A549 (cell line): ENCODE measurements around the gene TSPAN18. TPM values are rescaled to one million over a fixed set of nuclear protein-coding genes. Genes with fewer than 3 reads are reported as not detected.

Experiments used
- ATAC-seq, 2 experiments: fragments of 200-7000 bp in 1 of 2; fragments of >200 bp in 1 of 2; cut with Nextera tagmentation in 1 of 2; cut with Tn5 transposase in 1 of 2; 3 replicates each; pipeline versions ENCODE4 v1.8.0 to v1.9.1; 2018 to 2020; ENCODE audit warnings: mild to moderate bottlenecking in 1 of 2, moderate library complexity in 1 of 2
- CTCF ChIA-PET: fragments of 300-600 bp; sonication (Branson Sonifier 250); formaldehyde crosslinking; extraction: SDS; loops from one replicate; lab custom pipeline; 2021; ENCODE audit warnings: antibody characterized with exemption, inconsistent platforms; lab: Yijun Ruan, JAX
- POLR2A ChIA-PET: fragments of 350-600 bp; formaldehyde crosslinking; extraction: SDS; loops from one replicate; lab custom pipeline; 2021; ENCODE audit warnings: antibody characterized with exemption, inconsistent platforms; lab: Yijun Ruan, JAX
- DNase-seq, 2 experiments: peaks; one replicate each; pipeline versions ENCODE4 v3.0.0 to v3.0.0-alpha.2; 2011 to 2016; ENCODE audit warnings: low read depth in 1 of 2, low spot score in 1 of 2
- FAIRE-seq: peaks from 2 replicates; lab custom pipeline; 2011; peaks lifted over from hg19 to GRCh38; lab: Jason Lieb, UNC
- H3K27ac ChIP-seq, 2 experiments: fragments of >200 bp; sonication (Bioruptor Twin); formaldehyde crosslinking; 3 replicates each; pipeline ENCODE4 v1.5.1; 2016 to 2017
- H3K4me1 ChIP-seq: fragments of >200 bp; sonication (Bioruptor Twin); formaldehyde crosslinking; 3 replicates; pipeline ENCODE4 v1.6.1; 2016
- H3K4me2 ChIP-seq: fragments of >200 bp; sonication (Bioruptor Twin); formaldehyde crosslinking; 3 replicates; pipeline ENCODE4 v1.6.1; 2016
- H3K4me3 ChIP-seq: fragments of >200 bp; sonication (Bioruptor Twin); formaldehyde crosslinking; 3 replicates; pipeline ENCODE4 v1.5.1; 2016
- H3K9me3 ChIP-seq: fragments of >200 bp; sonication (Bioruptor Twin); formaldehyde crosslinking; 3 replicates; pipeline ENCODE4 v1.6.1; 2016
- CBX2 ChIP-seq: fragments of 200-600 bp; sonication (generic); IDR thresholded peaks from 2 replicates; pipeline ENCODE4 v1.6.1; 2016; ENCODE audit warnings: low read depth, mild to moderate bottlenecking, borderline replicate concordance
- CEBPB ChIP-seq, 2 experiments: fragments of >200 bp in 1 of 2; sonication (Bioruptor Twin) in 1 of 2; formaldehyde crosslinking in 1 of 2; IDR thresholded peaks; 2 replicates each; pipeline ENCODE4 v1.6.1; 2012 to 2016
- HDAC2 ChIP-seq: fragments of 200-600 bp; sonication (generic); IDR thresholded peaks from 2 replicates; pipeline ENCODE4 v1.6.1; 2016
- HOXA7 ChIP-seq: fragments of 250-450 bp; sonication (Bioruptor Pico); IDR thresholded peaks from 2 replicates; pipeline ENCODE4 v1.5.0; 2020; ENCODE audit warnings: mild to moderate bottlenecking, moderate library complexity
- HOXB13 ChIP-seq: fragments of 250-450 bp; sonication (Bioruptor Pico); IDR thresholded peaks from 2 replicates; pipeline ENCODE4 v1.5.0; 2020; ENCODE audit warnings: low read depth, mild to moderate bottlenecking, moderate library complexity
- HOXB5 ChIP-seq: fragments of 250-450 bp; sonication (Bioruptor Pico); IDR thresholded peaks from 2 replicates; pipeline ENCODE4 v1.5.0; 2020; ENCODE audit warnings: mild to moderate bottlenecking, moderate library complexity
- JUN ChIP-seq, 2 experiments: fragments of >200 bp; sonication (Bioruptor Twin); formaldehyde crosslinking; IDR thresholded peaks; 2 replicates in 1 of 2; 3 replicates in 1 of 2; pipeline ENCODE4 v1.6.1; 2016 to 2017
- JUNB ChIP-seq: fragments of >200 bp; sonication (Bioruptor Twin); formaldehyde crosslinking; IDR thresholded peaks from 2 replicates; pipeline ENCODE4 v1.6.1; 2016
- KDM1A ChIP-seq: fragments of 200-600 bp; sonication (generic); IDR thresholded peaks from 2 replicates; pipeline ENCODE4 v1.6.1; 2016; ENCODE audit warnings: low read depth, mild to moderate bottlenecking
- KDM5A ChIP-seq: fragments of 200-600 bp; sonication (generic); IDR thresholded peaks from 2 replicates; pipeline ENCODE4 v1.6.1; 2016; ENCODE audit warnings: antibody characterized with exemption, mild to moderate bottlenecking
- MAFK ChIP-seq: fragments of 450-650 bp; IDR thresholded peaks from 2 replicates; pipeline ENCODE4 v1.6.1; 2014; ENCODE audit not compliant: partially characterized antibody
- NFE2L2 ChIP-seq: fragments of 150-350 bp; conservative IDR thresholded peaks from 2 replicates; pipeline ENCODE4 v1.6.1; 2014; ENCODE audit warnings: low read length
- NR3C1 ChIP-seq: fragments of >200 bp; sonication (Bioruptor Twin); formaldehyde crosslinking; IDR thresholded peaks from 3 replicates; pipeline ENCODE4 v1.6.1; 2017
- PHF8 ChIP-seq: fragments of 200-600 bp; sonication (generic); IDR thresholded peaks from 2 replicates; pipeline ENCODE4 v1.6.1; 2016; ENCODE audit warnings: low read depth, mild to moderate bottlenecking, antibody characterized with exemption, moderate library complexity, borderline replicate concordance
- POLR2A ChIP-seq: IDR thresholded peaks from 2 replicates; pipeline ENCODE4 v1.6.1; 2012; ENCODE audit warnings: mild to moderate bottlenecking, low read length
- RAD21 ChIP-seq, 2 experiments: fragments of >200 bp in 1 of 2; sonication (Bioruptor Twin) in 1 of 2; formaldehyde crosslinking in 1 of 2; IDR thresholded peaks in 1 of 2; conservative IDR thresholded peaks in 1 of 2; 2 replicates in 1 of 2; 3 replicates in 1 of 2; pipeline ENCODE4 v1.6.1; 2012 to 2018; ENCODE audit warnings: inconsistent platforms in 1 of 2
- RARB ChIP-seq: fragments of 250-450 bp; sonication (Bioruptor Pico); IDR thresholded peaks from 2 replicates; pipeline ENCODE4 v1.8.0; 2021; ENCODE audit warnings: mild to moderate bottlenecking, moderate library complexity
- RCOR1 ChIP-seq: fragments of 150-350 bp; IDR thresholded peaks from 2 replicates; pipeline ENCODE4 v1.6.1; 2014; ENCODE audit warnings: antibody characterized with exemption, low read length, low read depth
- RNF2 ChIP-seq: fragments of 200-600 bp; sonication (generic); IDR thresholded peaks from 2 replicates; pipeline ENCODE4 v1.6.1; 2016; ENCODE audit warnings: low read depth, mild to moderate bottlenecking, antibody characterized with exemption, moderate library complexity, borderline replicate concordance
- SREBF2 ChIP-seq: fragments of 450-650 bp; IDR thresholded peaks from 2 replicates; pipeline ENCODE4 v1.6.1; 2014; ENCODE audit warnings: mild to moderate bottlenecking, moderate library complexity
- TFCP2L1 ChIP-seq: fragments of 250-450 bp; sonication (Bioruptor Pico); IDR thresholded peaks from 2 replicates; pipeline ENCODE4 v1.5.0; 2021; ENCODE audit warnings: mild to moderate bottlenecking
- TP53 ChIP-seq: fragments of 250-450 bp; sonication (Bioruptor Pico); IDR thresholded peaks from 2 replicates; pipeline ENCODE4 v1.5.0; 2021; ENCODE audit warnings: mild to moderate bottlenecking, moderate library complexity
- ZC3H11A ChIP-seq: fragments of 450-650 bp; IDR thresholded peaks from 2 replicates; pipeline ENCODE4 v1.6.1; 2014; ENCODE audit warnings: antibody characterized with exemption, mild to moderate bottlenecking
- ZFP36 ChIP-seq: fragments of 450-650 bp; IDR thresholded peaks from 2 replicates; pipeline ENCODE4 v1.6.1; 2014; ENCODE audit warnings: borderline replicate concordance; ENCODE audit not compliant: partially characterized antibody
- ZSCAN20 ChIP-seq: fragments of 250-450 bp; sonication (Bioruptor Pico); IDR thresholded peaks from 2 replicates; pipeline ENCODE4 v1.8.0; 2022; ENCODE audit warnings: mild to moderate bottlenecking, moderate library complexity
- WGBS: methylation state at CpG from one replicate; pipeline ENCODE4 v1.1.6; 2017; ENCODE audit errors: missing lambda C conversion rate; 5-methylcytosine and 5-hydroxymethylcytosine counted together
- polyA plus RNA-seq, 4 experiments: library from polyadenylated mRNA; depleted of rRNA in 3 of 4; stranded (reverse); fragments of >200 nt; fragmentation: RNase III in 1 of 4; extraction: RNeasy Plus Mini Kit Qiagen cat#74134 plus additional on column Dnase treatment in 1 of 4; gene quantifications; 2 replicates in 3 of 4; 3 replicates in 1 of 4; pipeline ENCODE4 v1.2.3, GENCODE V29; 2011 to 2017
- TF ChIP-seq, protein P1 (sequence below): IDR thresholded peaks from 2 replicates; pipeline ENCODE4 v1.6.1; 2012
- TF ChIP-seq, protein P2 (sequence below): fragments of 150-350 bp; IDR thresholded peaks from 2 replicates; pipeline ENCODE4 v1.6.1; 2014; ENCODE audit warnings: low read depth, mild to moderate bottlenecking, low read length
- TF ChIP-seq, protein P3 (sequence below): IDR thresholded peaks from 2 replicates; pipeline ENCODE4 v1.6.1; 2012
- TF ChIP-seq, protein P4 (sequence below): fragments of >200 bp; sonication (Bioruptor Twin); formaldehyde crosslinking; IDR thresholded peaks from 3 replicates; pipeline ENCODE4 v1.6.1; 2016
- TF ChIP-seq, protein P5 (sequence below): fragments of >200 bp; sonication (Bioruptor Twin); formaldehyde crosslinking; IDR thresholded peaks from 3 replicates; pipeline ENCODE4 v1.5.1; 2016
- TF ChIP-seq, protein P6 (sequence below): fragments of 450-650 bp; IDR thresholded peaks from 2 replicates; pipeline ENCODE4 v1.6.1; 2014; ENCODE audit warnings: antibody characterized with exemption

TSPAN18 gene
- polyA plus RNA-seq, 2 of the 4 experiments (the other 2 are of a cell fraction): 0.81 to 4.5 TPM

DNA sequence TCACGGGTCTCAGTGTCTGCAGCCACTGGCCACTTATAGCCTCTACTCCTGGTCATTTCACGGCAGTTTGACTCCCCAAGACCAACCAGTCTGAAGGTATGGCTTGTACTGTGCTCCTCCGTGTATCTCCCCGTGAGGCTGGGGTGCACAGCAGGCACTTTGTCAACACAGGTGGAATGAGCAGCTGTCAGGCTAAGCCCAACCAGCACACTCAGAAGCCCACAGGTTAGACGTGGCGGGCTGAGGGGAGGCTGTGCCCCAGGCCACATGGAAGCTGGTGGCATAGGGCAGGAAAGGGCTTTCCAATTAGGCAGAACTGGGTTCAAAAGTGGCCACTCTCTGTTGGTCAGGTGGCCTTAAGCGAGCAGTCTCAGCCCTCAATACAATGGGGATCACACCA is 216.9 kb downstream of the TSPAN18 start (continued):
- no peak for TF ChIP-seq ZSCAN20
- TF ChIP-seq HDAC2: no peak
- no peak for TF ChIP-seq JUN (IDR thresholded peaks at IDR 0.05)
- no peak for TF ChIP-seq SREBF2
- TF ChIP-seq MAFK: no peak
- TF ChIP-seq, all 56 proteins: peak for 0

DNA sequence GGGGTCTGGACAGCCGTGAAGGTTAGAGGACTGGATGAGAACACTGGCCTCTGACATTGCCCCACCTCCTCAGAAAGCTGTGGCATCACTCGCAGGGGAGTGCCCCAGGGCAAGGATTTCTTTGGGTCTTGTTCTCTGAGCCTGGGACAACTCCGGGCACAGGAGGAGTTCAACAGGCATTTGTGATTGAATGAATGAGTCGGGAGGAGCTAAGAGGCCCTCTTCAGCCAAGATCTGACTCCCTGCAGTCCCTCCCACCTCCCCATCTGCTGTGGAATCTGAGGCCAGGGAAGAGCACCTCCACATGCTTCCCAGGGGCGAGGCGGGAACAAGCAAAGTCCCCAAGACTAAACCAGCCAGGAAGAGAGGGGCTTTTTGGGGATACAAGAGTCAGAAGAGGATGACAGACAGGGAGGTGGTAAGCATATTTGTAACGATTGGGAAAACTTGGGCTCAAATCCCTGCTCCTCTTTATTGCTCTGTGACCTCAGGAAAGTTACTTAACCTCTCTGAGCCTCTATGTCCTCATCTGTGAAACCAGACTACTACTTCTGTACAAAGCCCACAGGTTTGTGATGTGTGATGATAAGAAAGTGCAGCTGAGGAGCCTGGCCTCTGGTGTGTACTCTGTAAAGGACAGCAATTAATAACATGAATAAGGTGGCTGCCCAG is 217.6 kb downstream of the TSPAN18 start:
- FAIRE-seq (no peak), ATAC-seq (no peak), DNase-seq (no peak)
- no peaks in the 10 kb centered on the region for H3K9me3 ChIP-seq
- ChIA-PET CTCF (interaction anchor here (14.6 to 24.5 kb wide), 2 partner anchors 13 to 148 kb away, joined by 332 to 1740 read pairs; no protein-coding TSS in a partner anchor), POLR2A (no interaction called here)
- H3K4me2 ChIP-seq: no peak overlapping the region
- H3K4me3 ChIP-seq: no peak overlapping the region
- 0 out of 3 replicates have a peak, but pooled peaks cover 4% of the 10 kb centered on the region for H3K4me1 ChIP-seq
- whole genome bisulfite sequencing: 81% methylated on average over 6 of the region's 7 CpGs
- TF ChIP-seq ZFP36: peak; percentile 60
- TF ChIP-seq HOXA7: no peak
- TF ChIP-seq, protein P1, sequence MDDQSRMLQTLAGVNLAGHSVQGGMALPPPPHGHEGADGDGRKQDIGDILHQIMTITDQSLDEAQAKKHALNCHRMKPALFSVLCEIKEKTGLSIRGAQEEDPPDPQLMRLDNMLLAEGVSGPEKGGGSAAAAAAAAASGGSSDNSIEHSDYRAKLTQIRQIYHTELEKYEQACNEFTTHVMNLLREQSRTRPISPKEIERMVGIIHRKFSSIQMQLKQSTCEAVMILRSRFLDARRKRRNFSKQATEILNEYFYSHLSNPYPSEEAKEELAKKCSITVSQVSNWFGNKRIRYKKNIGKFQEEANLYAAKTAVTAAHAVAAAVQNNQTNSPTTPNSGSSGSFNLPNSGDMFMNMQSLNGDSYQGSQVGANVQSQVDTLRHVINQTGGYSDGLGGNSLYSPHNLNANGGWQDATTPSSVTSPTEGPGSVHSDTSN: no peak
- no peak for TF ChIP-seq JUNB
- TF ChIP-seq NR3C1: no peak
- no peak for TF ChIP-seq HDAC2
- TF ChIP-seq, protein P2, sequence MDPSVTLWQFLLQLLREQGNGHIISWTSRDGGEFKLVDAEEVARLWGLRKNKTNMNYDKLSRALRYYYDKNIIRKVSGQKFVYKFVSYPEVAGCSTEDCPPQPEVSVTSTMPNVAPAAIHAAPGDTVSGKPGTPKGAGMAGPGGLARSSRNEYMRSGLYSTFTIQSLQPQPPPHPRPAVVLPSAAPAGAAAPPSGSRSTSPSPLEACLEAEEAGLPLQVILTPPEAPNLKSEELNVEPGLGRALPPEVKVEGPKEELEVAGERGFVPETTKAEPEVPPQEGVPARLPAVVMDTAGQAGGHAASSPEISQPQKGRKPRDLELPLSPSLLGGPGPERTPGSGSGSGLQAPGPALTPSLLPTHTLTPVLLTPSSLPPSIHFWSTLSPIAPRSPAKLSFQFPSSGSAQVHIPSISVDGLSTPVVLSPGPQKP: no peak
- TF ChIP-seq NFE2L2: no peak
- TF ChIP-seq TP53 (CRISPR knock-in tag): no peak
- TF ChIP-seq, protein P3, sequence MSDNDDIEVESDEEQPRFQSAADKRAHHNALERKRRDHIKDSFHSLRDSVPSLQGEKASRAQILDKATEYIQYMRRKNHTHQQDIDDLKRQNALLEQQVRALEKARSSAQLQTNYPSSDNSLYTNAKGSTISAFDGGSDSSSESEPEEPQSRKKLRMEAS: no peak
- no peak for TF ChIP-seq PHF8
- TF ChIP-seq CEBPB (IDR thresholded peaks at IDR 0.05): no peak
- no peak for TF ChIP-seq HOXB13
- no peak for TF ChIP-seq RAD21 (conservative IDR thresholded peaks at IDR 0.05 in 1 of 2, IDR thresholded peaks at IDR 0.05 in 1 of 2)
- no peak for TF ChIP-seq RCOR1
- TF ChIP-seq KDM1A: 0 out of 2 replicates have a peak, but pooled peaks have one; percentile 35
- TF ChIP-seq, protein P4, sequence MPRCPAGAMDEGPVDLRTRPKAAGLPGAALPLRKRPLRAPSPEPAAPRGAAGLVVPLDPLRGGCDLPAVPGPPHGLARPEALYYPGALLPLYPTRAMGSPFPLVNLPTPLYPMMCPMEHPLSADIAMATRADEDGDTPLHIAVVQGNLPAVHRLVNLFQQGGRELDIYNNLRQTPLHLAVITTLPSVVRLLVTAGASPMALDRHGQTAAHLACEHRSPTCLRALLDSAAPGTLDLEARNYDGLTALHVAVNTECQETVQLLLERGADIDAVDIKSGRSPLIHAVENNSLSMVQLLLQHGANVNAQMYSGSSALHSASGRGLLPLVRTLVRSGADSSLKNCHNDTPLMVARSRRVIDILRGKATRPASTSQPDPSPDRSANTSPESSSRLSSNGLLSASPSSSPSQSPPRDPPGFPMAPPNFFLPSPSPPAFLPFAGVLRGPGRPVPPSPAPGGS: no peak
- H3K27ac ChIP-seq: no peak overlapping the region

DNA sequence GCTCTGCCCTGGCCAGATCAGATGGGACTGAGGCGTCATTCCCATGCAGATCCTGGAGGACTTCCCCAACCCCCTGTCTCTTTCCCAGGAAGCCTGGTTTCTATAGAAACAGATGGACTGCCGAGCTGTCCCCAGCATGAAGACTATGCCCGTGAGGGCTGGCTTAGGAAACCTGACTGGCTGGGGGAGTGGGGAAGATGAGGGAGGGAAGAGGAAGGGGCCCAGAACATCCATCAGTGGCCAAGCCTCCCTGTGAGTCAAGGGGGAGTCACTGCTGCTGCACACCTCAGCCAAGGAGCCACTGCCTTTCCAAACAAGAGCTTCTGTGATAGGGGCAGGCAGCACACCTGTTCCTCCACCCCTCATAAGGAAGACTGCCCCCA is 218.1 kb downstream of the TSPAN18 start:
- Histone ChIP-seq H3K4me1 (0 out of 3 replicates have a peak, but pooled peaks cover 4% of the 10 kb centered on the region), H3K9me3 (no peaks in the 10 kb centered on the region), H3K4me2 (no peak overlapping the region), H3K4me3 (no peak overlapping the region), H3K27ac (no peak overlapping the region)
- ChIA-PET POLR2A (no interaction called here), CTCF (interaction anchor here (1.0 to 24.5 kb wide), 4 partner anchors 10 to 147 kb away, joined by 3 to 1740 read pairs (median 170); no protein-coding TSS in a partner anchor)
- no peak for ATAC-seq
- DNase-seq: no peak
- no peak for TF ChIP-seq CBX2
- TF ChIP-seq TFCP2L1: no peak
- TF ChIP-seq, protein P5, sequence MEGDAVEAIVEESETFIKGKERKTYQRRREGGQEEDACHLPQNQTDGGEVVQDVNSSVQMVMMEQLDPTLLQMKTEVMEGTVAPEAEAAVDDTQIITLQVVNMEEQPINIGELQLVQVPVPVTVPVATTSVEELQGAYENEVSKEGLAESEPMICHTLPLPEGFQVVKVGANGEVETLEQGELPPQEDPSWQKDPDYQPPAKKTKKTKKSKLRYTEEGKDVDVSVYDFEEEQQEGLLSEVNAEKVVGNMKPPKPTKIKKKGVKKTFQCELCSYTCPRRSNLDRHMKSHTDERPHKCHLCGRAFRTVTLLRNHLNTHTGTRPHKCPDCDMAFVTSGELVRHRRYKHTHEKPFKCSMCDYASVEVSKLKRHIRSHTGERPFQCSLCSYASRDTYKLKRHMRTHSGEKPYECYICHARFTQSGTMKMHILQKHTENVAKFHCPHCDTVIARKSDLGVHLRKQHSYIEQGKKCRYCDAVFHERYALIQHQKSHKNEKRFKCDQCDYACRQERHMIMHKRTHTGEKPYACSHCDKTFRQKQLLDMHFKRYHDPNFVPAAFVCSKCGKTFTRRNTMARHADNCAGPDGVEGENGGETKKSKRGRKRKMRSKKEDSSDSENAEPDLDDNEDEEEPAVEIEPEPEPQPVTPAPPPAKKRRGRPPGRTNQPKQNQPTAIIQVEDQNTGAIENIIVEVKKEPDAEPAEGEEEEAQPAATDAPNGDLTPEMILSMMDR: no peak
- no peak for TF ChIP-seq ZC3H11A
- TF ChIP-seq TP53 (CRISPR knock-in tag): no peak
- no peak for TF ChIP-seq NFE2L2
- no peak for TF ChIP-seq POLR2A
- TF ChIP-seq KDM5A: no peak
- TF ChIP-seq HDAC2: no peak
- no peak for TF ChIP-seq RNF2
- no peak for TF ChIP-seq HOXB5 (CRISPR knock-in tag)
- no peak for TF ChIP-seq RARB (CRISPR knock-in tag)
- TF ChIP-seq, protein P6, sequence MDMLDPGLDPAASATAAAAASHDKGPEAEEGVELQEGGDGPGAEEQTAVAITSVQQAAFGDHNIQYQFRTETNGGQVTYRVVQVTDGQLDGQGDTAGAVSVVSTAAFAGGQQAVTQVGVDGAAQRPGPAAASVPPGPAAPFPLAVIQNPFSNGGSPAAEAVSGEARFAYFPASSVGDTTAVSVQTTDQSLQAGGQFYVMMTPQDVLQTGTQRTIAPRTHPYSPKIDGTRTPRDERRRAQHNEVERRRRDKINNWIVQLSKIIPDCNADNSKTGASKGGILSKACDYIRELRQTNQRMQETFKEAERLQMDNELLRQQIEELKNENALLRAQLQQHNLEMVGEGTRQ: no peak
- 44% methylated on average over 3 of the region's 3 CpGs for WGBS
- no peak for FAIRE-seq
